Measurements from ENCODE around the gene VWDE.

DNA sequence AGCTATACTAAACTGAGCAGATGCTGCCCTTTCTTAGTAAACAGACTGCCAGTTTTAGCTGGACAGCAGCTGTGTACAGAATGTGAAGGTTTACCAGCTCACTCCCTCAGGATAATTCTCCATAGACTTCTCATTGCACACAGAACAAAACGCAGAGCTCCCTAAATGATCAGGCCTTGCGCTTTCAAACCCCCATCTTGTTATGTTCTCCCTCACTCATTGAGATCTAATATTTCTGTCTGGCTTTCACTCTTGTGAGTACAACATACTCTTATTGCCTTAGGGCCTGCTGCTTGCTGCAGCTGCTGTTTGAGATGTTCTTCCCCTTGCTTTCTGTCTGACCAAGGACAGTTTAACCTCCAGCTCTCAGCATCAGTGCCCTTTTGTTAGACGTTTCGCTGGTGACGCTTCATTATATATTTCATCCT lies 17.3 kb downstream of the VWDE start:
- TF ChIP-seq, protein P1, sequence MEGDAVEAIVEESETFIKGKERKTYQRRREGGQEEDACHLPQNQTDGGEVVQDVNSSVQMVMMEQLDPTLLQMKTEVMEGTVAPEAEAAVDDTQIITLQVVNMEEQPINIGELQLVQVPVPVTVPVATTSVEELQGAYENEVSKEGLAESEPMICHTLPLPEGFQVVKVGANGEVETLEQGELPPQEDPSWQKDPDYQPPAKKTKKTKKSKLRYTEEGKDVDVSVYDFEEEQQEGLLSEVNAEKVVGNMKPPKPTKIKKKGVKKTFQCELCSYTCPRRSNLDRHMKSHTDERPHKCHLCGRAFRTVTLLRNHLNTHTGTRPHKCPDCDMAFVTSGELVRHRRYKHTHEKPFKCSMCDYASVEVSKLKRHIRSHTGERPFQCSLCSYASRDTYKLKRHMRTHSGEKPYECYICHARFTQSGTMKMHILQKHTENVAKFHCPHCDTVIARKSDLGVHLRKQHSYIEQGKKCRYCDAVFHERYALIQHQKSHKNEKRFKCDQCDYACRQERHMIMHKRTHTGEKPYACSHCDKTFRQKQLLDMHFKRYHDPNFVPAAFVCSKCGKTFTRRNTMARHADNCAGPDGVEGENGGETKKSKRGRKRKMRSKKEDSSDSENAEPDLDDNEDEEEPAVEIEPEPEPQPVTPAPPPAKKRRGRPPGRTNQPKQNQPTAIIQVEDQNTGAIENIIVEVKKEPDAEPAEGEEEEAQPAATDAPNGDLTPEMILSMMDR (IDR thresholded peaks at IDR 0.05), result no peak
- no peak for TF ChIP-seq POLR2A (IDR thresholded peaks at IDR 0.05; ENCODE audit: low read length)
